GM19351 (cell line): ENCODE measurements around the gene DOK7.
"Not testable (repeated sequence)": the region's sequence is repeated elsewhere in the genome, so short reads cannot be mapped to it uniquely, and the experiment has no call there.

ENCODE experiments used
- ATAC-seq: cut with Tn5 transposase; IDR thresholded peaks from one replicate; pipeline ENCODE4 v1.9.1; 2021; ENCODE audit warnings: mild to moderate bottlenecking, moderate library complexity; ENCODE audit not compliant: unreplicated experiment

The DOK7 gene

DNA sequence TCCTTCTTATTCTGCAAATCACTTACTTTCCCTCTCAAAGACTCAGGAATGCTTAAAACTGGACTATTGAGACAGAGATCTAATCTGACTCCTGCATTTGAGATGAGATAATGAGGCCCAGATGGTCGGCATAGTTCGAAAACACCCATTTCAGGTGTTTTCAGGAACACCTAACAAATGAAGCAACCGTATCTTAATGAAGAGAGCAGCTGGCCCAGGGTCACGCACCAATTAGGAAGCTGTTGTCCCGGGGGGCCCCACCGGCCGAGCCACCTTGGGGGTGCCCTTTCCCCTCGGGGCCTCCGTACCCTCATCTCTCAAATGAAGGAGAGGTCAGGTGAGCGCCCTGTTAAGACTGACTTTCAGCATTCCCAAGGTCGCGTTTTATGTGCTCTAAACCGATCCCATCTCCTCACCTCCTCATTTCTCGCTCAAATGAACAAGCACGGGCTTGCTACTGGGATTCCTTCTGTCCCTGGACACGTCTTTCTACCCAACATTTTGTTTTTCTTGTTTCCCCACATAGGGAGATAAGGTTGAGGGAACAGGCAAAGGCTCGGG is 68.3 kb downstream of the DOK7 start:
- no peak for ATAC-seq

DNA sequence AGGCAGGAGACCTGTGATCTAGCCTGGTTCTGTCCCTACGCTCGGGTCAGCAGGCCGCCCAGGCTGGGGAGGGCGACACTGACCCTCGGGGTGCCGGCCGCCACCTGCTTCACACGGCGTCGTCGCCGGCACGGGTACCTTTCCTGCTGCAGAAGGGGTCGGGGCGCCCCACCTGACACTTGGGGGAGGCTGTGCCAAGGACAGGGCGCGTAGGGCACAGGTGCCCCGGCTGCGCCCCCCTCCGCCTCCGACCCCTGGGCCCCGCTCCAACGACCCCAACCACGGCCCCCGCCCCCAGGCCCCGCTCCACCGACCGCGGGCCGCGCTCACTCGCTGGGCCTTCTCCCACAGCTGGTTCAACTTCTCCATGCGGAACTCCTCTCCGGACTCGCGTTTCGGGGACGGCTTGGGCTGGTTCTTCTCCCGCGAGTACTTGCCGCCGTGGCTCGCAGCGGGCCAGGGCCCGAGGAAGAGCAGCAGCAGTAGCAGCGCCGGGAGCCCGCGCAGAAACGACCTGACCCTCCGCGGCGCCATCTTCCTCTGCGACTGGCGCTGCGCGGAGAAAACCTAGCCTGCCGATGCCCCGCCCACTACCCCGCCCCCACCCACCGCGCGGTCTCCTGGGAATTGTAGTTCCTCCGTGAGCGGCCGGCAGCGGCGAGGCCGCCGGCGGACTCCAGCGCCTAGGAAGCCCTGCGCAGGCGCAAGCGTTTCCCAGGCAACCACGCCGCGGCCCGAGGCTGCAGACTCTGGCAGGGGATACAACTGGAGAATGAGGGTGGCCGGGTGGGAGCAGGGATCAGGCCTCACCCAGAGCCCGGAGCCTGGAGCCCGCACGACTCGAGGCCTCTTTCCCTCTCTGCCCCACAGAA is 69.0 kb downstream of the DOK7 start, which contains the start of gene LRPAP1:
TSS of gene LRPAP1 (minus strand) at position 544 of the 872 bp plus-strand sequence. CDS start at position 534, 10 bp downstream.
- peak; percentile 77 for ATAC-seq

DNA sequence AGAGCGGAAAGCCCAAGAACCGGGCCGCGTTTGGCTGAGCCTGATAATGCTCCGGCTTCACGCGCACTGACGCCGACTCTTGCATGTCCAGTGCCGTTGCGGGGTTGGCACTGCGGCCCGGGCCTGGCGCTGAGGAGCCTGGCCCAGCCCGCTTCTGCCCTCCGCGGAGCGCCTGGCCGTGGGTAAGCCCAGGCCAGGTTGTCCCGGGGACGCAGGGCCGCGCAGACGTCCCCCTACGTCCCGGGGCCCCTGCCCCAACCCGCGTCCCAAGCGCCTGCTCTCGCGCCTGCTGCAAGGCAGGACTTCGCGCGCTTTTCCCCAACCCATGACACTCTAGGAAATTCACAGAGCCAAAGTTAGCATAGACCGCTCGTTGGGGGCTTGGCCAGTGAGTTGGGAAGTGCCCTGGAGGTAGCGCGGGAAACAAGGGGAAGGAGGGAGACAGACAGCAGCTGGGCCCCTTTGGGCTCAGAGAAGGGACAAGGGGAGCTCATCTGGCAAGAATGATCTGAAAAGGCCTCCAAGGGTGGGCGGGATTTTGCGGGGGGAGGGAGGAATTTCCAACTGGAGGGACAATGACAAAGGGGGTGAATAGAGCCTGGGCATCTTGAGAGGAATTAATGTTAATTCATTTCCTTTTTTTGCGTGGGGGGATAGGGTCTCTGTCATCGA is 69.8 kb downstream of the DOK7 start:
- ATAC-seq = peak; percentile 47

DNA sequence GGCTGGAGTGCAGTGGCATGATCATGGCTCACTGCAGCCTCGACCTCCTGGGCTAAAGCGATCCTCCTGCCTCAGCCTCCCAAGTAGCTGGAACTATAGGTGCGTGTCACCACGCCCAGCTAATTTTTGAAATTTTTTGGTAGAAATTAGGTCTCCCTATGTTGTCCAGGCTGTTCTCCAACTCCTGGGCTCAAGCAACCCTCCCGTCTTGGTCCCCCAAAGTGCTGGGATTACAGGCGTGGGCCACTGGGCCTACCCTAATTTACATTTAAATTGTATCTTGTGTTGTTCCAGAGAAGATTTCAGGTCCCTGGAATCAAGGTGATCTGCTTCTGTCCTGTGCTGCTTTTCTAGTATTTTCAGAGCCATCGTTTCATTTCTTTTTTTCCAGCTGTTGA is 70.3 kb downstream of the DOK7 start:
- no peak for ATAC-seq

DNA sequence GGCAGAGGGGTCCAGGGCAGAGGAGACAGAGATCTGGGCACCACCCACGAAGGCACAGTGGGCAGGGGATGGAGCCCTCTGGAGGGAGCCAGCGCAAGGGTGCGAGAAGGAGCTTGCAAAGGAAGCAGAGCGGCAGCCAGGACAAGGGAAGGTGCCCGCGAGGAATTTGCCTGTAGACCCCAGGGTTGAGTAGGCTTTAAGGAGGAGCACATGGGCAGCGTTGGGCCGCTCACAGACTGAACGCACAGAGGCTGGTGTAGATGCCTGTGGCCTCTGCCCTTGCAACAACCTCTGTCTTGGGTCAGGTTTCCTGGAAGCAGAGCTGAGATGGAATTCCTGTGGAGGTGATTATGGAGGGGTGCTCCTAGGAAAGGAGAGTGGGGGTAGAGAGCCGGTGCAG is 72.7 kb downstream of the DOK7 start:
- ATAC-seq = not testable (repeated sequence)

DNA sequence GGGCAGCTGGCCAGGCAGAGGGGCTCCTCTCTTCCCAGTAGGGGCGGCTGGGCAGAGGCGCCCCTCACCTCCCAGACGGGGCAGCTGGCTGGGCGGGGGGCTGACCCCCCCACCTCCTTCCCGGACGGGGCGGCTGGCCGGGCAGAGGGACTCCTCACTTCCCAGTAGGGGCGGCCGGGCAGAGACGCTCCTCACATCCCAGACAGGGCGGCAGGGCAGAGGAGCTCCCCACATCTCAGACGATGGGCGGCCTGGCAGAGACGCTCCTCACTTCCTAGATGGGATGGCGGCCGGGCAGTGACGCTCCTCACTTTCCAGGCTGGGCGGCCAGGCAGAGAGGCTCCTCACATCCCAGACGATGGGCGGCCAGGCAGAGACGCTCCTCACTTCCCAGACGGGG is 75.8 kb downstream of the DOK7 start:
- not testable (repeated sequence) for ATAC-seq

DNA sequence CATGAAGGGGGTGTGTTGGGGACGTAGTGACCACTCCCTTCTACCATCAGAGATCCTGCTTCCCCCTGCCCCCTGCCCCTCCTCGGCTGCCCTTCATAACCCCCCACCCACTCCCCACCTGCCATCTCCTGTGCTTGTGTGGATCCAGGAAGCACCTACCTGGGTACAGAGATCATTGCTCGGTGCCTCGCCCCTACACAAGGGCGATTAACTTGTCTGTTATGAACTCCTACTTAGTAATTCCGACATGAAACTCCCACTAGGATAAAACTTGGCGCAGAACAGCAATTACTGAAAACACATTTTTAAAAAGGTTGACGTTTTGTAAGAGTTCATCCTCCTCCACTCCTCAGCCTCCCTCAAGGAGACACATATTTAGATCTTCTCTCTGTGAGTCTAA is 80.3 kb downstream of the DOK7 start:
- not testable (repeated sequence) for ATAC-seq
